COLO829 (cell line): ENCODE results near the gene HRH3.

ENCODE experiments used
- DNase-seq: peaks from one replicate; pipeline ENCODE4 v3.0.0; 2012; ENCODE audit warnings: low spot score

HRH3 gene

DNA sequence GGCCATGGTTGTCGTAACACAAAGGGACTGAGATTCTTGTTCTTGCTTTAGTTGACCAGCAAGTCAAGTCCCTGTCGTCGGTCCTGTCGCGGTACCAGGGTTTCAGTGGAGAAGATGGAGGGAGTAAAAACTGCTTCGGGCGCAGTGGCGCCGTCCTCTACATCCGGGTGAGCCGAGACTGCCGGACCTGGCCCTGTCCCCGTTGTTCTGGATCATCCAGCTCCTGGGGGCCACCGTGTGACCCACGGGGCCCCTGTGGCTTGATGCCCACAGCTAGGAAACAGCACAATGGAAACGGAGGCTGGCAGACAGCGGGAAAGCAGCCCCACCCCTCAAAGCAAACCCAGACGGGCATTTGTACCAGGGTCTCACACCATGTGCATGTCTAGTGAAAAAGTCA, 22.3 kb downstream of the HRH3 start:
- DNase-seq: no peak

DNA sequence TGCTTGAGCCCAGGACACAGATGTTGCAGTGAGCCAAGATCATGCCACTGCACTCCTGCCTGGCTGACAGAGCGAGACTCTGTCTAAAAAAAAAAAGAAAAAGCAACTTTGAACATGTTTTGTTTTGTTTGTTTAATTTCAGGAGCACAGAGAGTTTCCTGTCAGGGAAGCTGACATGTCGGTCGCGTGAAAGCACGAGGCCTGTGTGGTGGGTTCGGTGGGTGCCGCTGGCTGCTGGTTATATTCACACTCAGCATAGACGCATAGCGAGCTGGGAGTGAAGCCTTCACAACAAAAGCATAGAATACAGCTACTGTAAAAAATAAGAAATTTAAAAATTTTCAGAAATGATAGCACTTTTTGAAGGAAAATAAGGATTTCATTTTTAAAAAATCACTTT, 22.8 kb downstream of the HRH3 start:
- no peak for DNase-seq

DNA sequence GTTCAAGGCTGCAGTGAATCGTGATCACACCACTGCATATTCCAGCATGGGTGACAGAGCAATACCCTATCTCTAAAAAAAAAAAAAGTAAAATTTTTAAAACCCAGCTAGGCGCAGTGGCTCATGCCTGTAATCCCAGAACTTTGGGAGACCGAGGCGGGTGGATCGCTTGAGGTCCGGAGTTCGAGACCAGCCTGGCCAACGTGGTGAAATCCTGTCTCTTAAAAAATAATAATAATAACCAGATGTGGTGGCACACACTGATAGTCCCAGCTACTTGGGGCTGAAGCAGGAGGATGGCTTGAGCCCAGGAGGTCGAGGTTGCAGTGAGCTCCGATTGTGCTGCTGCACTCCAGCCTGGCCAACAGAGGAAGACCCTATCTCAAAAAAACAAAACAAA, 23.8 kb downstream of the HRH3 start:
- DNase-seq: no peak

DNA sequence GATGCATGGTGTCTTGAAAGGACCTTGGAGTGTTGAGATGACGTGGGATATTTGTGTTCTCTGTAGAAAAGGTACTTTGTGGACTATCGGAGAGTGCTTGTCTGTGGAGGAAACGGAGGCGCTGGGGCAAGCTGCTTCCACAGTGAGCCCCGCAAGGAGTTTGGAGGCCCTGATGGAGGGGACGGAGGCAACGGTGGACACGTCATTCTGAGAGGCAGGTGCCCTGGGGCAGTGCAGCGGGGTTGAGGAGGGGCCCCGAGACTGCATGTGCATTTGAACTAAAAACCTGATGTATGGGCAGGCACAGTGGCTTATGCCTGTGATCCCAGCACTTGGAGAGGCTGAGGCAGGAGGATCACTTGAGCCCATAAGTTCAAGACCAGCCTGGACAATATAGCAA, 24.3 kb downstream of the HRH3 start:
- no peak for DNase-seq

DNA sequence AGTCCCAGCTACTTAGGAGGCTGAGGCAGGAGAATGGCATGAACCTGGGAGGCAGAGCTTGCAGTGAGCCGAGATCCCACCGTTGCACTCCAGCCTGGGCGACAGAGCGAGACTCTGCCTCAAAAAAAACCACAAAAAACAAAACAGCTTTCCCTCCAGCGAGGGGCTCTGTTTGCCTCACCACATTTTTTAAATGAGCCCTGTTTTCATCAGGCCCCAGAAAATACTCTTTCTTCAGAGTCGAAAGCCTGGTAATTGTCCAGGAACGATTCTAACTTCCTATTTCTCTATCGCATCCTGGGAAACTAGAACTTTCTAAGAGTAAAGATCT, 25.0 kb downstream of the HRH3 start:
- DNase-seq: no peak

DNA sequence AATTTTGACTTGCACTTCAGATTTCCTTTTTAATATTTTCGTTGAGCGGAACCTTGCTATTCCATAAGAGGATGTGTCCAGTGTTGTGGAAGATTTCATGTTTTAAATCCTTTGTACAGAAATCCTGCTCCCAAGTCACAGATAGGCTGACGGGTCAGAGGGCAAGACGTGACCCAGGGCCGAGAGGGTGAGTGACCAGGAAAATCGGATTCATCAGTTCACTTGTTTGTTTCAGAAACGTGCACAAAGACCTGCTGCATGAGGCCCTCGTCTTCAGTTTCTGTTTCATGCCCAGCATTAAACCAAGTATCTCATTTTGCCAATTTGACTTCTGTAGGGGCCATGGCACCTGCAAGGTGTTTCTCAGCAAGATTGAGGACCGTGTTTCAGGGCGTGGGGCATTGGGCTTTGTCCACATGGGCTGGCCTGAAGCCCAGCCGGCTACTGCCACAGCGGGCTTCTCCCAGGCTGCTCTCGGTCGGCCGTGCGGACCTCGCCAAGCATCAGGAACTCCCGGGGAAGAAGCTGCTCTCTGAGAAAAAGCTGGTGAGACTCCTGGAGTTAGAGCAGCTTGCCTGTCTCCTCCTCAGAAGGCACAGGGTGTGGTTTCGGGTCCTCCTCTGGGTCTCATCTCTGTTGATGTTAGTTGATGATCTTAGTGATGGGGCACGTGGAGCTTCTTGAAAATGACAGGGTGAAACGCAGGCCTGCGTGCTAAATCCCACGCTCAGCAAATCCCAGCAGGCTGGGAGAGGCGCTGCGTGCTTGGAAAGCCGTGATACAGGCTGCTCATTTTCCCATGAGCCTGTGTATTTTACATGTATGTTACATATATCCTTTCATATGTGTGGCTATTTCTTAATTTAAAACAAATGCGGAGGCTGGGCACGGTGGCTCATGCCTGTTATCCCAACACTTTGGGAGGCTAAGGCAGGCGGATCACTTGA, 26.7 kb downstream of the HRH3 start:
- no peak for DNase-seq

DNA sequence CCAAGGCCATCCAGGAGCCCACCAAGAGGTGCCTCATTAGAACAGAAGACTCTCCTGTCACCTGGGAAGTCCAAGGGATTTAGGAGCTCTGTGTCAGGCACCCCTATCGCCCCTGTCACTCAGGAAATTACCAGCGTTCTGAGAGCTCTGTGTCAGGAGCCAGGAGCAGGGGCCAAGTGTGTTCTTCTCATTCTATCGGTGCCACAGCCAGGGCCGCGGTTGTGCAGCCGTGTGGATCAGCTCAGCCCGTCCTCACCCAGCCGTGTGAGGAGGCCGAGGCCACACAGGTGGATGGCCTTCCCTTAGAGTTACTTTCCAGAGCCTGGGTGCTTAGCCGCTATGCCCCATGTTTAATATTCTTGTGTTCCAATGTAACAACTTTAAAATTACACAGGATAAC, 27.4 kb downstream of the HRH3 start:
- no peak for DNase-seq

DNA sequence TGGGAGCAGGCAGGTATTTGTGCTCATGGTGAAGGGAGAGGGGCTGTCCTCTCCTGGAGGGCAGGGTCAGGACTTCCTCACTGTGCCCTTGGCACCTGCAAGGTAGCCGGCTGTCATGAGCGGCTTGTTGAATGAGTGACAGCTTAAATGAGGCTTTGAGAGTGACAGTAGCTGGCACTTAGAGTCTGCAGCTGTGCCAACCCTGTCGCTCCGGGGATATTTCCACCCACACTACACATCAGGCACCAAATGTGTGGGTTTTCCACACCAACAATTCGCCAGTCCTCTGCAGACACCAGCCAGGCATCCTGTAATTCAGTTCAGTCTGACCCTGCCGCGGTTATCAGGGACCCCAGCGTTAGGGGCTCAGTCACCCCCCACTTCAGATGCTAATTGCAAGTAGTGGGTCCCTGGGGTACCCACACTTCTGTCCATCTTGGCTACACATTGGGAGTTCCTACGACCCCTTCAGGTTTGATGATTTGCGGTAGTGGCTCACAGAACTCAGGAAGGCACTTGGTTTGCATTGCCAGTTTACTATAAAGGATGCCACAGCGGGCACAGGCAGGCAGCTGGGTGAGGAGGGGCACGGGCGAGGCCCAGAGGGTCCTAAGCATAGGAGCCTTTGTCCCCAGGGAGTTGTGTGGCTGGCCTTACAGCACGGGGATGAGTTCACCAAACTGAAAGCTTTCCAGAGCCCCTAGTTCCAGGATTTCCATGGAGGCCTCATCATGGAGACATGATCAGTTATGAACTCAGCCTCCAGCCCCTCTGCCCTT, 28.1 kb downstream of the HRH3 start:
- no peak for DNase-seq

DNA sequence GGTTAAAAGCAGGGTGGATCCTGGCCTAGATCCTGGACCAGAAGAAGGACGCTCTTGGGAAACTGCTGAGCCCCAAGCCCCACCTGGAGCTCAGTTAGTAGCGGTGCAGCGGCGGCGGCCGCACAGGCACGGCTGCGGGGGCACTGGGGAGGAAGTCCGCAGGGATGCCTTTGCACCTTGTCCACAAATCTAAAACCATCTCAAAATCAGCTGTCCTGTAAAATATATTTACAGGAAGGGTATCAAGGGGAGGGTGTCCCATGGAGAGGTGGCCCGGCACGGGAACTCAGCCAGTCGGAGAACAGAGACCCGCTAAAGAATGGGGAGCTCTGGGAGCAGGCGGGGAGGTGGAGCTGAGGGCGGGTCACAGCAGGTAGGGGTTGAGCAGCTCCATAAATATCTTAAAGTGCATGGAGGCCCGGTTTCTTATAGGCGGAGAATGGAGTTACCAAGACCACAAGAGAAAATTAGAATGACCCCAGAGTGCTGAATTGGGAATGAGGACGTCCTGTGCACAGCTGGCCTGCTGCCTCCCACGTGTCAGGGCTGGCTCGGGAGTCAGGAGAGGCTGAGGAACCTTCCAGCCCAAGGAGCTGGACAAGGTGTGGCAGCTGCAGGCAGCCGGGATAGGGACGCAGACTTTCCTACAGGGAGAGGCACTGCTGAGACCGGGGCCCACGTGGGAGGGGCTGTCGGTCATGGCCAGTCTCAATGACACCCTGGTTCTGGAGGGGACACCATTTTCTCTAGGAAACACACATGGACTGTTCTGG, 29.3 kb downstream of the HRH3 start:
- no peak for DNase-seq

DNA sequence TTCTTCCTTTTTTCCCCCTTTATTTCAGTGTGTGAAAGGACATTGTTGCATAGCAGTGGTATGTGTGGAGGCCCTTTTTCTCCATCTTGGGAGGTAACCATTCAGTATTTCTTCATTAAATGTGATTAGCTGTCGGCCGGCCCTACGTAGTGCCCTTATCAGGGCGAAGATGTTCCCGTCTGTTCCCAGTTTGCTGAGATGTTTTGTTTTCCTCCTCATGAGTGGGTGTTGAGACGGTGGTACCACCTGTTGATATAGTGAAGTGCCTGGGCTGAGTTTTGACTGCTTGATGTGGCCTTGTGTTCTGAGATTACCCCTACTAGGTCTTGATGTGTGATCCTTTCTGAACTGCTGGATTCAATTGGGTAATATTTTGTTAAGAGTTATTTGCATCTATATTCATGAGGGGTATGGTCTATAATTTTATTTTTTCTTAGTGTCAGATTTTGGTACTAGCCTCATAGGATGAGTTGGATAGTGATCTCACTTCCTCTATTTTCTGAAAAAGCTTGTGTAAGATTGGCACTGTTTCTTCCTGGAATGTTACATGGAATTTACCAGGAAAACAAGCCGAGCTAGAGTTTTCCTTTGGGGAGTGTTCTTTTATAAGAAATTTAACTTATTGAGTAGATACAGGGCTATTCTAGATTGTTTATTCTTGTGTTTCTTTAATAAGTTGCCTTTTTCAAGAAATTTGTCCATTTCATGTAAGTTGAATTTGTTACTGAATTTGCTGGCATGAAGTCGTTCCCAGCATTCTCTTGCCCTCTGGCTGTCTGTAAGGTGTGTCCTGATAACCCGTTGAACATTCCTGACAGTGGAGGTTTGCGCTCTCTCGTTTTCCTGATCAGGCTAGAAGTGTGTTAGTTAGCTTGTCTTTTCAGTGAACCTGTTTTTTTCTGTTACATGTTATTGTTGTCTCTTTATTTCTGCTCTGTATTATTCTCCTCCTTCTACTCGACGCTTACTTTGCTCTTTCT, 32.9 kb downstream of the HRH3 start:
- no peak for DNase-seq

DNA sequence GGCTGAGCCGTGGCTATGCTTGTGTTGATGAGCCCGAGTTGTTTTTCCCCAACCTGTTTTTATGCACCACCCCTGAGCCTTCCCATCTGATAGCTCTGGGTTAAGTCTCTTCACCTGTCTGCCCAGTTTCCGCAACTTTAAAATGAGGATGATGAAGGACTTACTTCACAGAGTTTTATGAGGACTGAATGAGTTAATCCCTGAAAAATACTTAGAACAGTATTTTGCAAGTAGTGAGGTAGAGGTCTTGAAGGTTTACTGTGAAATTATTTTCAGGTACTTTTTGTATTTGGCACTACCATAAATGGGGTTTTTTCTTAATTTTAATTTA, 34.0 kb downstream of the HRH3 start:
- no peak for DNase-seq

DNA sequence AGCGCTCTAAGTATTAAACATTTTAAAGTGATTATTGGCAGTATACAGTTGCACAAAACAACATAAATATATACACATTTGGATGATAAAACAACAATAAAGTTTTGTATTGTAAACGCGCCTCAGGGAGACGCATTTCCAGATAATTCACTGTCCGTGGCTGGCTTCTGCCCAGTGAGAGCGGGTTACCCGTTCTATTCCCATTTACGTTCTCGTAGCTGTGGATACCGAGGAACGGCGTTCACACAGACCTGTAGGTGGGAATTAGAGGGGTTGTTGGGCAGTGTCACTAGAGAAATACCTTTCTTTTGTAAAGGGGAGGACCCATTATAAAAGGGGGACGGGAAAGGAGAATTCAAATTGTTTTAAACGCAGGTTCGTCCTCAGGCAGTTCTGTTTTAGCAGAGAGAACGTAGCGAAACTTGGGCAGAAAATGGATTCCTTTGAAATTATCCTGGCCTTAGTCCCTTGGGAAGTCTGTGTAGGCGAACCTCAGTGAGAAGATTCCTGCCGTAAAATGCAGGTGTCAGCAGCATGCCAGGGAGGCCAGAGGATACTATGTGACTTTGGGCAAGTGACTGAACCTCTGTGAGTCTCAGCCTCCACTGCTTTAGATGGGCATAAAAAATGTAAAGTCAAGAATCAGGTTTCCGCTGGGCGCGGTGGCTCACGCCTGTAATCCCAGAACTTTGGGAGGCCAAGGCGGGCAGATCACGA, 36.5 kb downstream of the HRH3 start:
- no peak for DNase-seq

DNA sequence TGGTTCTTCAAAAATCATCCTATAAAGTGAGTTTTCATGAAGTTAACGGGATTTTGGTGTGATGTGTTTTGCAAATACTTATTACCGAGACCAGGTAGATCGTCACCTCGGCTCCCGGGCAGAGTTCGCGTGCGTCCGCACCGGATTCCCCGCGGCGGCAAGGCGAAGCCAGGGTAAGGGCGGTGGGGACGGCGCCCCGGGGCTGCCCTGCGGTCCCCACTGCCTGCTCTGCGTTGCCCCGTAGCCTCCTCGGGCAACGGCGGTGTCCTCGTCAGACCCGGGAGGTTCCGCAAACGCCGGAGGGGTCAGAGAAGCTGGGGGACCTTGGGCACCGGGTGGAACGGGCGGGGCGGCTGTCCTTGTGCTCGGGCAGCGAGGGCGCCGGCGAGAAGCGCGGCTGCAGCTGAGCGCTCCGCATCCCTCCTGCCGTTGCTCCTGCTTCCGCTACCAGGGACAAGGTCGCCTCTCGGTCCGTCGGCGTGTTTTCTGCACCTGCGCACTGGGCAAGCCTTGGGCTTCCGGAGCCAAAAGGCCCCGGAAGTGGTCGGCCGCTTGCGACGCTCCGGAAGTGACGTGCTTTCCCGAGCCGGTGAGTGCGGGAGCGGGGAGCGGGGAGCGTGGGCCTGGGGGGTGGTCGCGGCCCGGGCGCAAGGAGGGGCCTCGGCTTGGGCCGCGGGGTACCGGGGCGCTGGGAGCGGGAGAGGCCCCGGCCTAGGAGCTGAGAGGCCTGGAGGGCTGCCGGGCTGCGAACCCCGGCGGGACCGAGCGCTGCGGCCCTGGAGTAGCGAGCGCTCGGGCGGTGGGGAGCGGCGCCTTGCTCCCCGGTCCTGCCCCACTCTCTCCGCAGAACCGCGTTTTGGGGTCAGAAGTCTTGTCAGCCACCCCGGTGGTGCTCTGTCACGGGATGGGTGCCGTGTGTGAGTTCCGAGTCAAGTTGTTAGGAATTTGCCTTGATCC, 37.3 kb downstream of the HRH3 start, which contains the start of gene MTG2:
TSS of gene MTG2 (plus strand) at position 560 of the 957 bp plus-strand sequence. CDS start 10,393 bp downstream, outside the sequence.
- DNase-seq: peak; percentile 100

DNA sequence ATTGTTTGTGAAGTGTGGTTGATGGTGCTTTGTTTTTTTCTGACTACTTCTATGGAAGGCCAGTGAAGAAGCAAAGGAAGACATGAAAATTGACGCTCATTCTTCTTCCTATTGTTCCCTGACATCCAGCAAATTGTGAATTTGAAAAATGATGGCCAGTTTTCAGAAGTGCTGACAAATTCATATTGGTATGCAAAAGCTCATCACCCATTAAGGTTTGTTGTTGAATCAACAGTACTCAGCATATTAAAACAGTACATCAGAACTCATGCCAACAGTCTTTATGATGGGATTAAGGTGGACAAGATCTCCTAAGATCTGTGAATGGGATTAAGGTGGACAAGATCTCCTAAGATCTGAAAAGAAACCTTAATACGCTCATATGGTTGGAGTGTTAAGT, 38.3 kb downstream of the HRH3 start:
- DNase-seq: no peak

DNA sequence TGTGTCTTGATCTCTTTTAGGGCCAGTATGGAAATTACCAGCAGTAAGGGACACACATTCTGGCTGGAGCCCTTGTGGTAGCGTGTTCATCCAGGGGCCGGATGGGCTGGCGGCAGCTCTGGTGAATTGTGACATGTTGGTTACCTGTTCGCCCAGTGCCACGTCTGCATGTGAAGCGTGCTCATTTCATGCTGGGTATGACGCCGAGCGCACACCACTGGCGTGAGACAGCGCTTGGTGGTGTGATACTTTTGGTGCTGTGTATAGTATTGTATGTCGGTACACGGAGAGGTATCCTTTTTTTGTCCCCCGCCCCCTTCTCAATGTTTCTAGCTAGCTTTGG, 40.9 kb downstream of the HRH3 start:
- no peak for DNase-seq

DNA sequence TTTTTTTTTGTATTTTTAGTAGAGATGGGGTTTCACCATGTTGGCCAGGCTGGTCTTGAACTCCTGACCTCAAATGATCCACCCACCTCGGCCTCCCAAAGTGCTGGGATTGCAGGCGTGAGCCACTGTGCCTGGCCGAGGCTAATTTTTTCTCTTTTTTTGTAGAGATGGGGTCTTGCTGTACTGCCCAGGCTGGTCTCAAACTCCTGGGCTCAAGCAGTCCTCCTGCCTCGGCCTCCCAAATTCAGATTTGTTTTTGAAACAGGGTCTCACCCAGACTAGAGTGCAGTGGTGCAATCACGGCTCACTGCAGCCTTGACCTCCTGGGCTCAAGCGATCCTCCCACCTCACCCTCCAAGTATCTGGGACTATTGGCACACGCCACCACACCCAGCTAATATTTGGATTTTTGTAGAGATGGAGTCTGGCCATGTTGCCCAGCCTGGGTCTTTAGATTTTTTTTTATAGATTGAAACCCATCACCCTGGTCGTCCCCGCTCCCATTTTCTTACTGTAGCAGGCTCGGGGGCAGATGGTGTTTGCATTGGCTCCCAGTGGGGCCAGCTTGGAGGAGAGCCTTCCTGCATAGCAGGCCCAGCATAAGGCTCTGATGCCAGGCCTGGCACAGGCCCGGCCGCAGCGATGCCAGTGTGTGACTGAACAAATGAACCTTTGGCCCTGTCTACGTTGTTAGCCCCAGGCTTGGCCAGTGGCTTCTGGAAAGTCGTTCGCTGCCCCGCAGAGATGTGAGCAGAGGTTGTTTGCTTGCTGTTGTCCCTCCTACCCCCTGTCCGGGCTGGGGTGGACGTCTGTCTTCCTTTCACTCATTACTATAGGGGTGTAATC, 41.5 kb downstream of the HRH3 start:
- no peak for DNase-seq

DNA sequence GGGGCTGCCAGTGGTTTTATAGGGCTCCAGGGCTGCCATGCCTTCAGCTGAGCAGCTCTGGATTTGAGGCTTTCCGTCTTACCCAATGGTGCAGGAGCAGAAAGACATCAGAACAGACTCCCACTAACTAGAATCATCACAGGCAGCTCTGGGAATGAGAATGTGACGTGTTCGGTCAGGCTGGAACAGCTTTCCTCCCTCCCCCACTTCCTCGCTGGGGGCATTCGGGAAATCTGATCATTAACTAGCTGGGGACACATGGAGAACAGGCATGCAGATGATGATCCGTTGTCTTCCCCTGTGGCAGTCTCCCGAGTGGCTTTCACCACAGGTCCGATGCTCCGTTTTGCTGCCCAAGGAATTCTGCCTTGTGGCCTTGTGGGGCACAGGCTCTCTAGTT, 42.8 kb downstream of the HRH3 start:
- no peak for DNase-seq

DNA sequence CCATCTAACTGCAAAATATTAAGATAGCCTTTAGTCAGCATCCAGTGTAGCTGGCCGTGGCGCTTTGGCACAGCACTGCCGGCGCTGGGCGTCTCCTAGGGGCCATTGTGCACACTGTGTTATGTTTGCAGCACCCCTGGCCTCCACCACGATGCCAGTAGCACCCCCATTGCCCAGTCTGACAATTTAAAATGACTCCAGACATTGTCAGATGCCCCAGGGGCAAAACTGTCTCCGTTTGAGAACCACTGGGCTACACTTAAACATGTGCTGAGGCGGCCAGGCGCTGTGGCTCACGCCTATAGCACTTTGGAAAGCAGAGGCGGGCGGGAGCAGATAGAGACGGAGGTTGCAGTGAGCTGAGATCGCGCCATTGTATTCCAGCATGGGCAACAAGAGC, 43.2 kb downstream of the HRH3 start:
- DNase-seq: no peak

DNA sequence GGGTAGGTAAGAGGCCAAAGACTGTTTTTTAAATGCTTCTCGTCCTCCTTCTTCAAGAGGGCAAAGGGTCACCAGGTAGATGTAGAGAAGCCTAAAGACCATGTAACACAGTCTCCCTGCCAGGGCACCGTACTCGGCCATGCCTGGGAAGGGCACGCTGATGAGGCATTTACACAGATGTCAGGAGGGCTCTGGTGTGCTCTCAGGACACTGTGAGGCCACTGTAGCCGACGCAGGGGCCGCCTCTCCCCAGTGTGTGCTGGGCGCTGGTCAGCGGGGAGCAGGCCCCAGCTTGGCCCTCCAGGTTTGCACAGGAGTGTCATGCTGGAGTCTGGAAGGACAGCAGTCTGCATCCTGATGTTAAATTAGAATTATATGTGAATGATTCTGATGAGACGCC, 44.4 kb downstream of the HRH3 start:
- no peak for DNase-seq
